Stimulated activated naive CD4-positive, alpha-beta T cell (primary cell): ENCODE data around the gene SPR.

Experiments
- DNase-seq, 6 experiments: peaks; one replicate each; lab custom pipeline; 2025; lab: John Stamatoyannopoulos, UW

The SPR gene

GRCh38 chr2:72915320-72915906, 28.2 kb downstream of the SPR start:
- DNase-seq: no peak

GRCh38 chr2:72915907-72916742, 28.9 kb downstream of the SPR start:
- DNase-seq: peak in 3 of 6 experiments; percentile 11 to 42 (median 32)

- no peak for DNase-seq
Measured at GRCh38 chr2:72916743-72917137, 29.5 kb downstream of the SPR start.

- DNase-seq: peak in 4 of 6 experiments; percentile 20 to 65 (median 40)
Measured at GRCh38 chr2:72917138-72917876, 30.1 kb downstream of the SPR start, which contains the start of gene EMX1. Gene EMX1 (plus strand): TSS chr2:72917519. CDS start chr2:72917853, 334 bp downstream.

- peak in 2 of 6 experiments; percentile 26 for DNase-seq
Measured at GRCh38 chr2:72917877-72918553, 30.8 kb downstream of the SPR start.

- DNase-seq: no peak
Measured at GRCh38 chr2:72919414-72920317, 32.5 kb downstream of the SPR start.

GRCh38 chr2:72920318-72921087, 33.3 kb downstream of the SPR start:
- DNase-seq: peak in 2 of 6 experiments; percentile 9 to 10

GRCh38 chr2:72921088-72921851, 34.1 kb downstream of the SPR start:
- DNase-seq: no peak

GRCh38 chr2:72921853-72922252, 34.6 kb downstream of the SPR start:
- no peak for DNase-seq

GRCh38 chr2:72923833-72924352, 36.7 kb downstream of the SPR start:
- no peak for DNase-seq

- no peak for DNase-seq
Measured at GRCh38 chr2:72924353-72925240, 37.4 kb downstream of the SPR start.

- no peak for DNase-seq
Measured at GRCh38 chr2:72925328-72925943, 38.2 kb downstream of the SPR start.

GRCh38 chr2:72926368-72926767, 39.2 kb downstream of the SPR start:
- DNase-seq: no peak

- no peak for DNase-seq
Measured at GRCh38 chr2:72926811-72927465, 39.7 kb downstream of the SPR start.

GRCh38 chr2:72927619-72928550, 40.7 kb downstream of the SPR start:
- no peak for DNase-seq

GRCh38 chr2:72929010-72929409, 41.8 kb downstream of the SPR start:
- DNase-seq: no peak
